Kidney epithelial cell (primary cell): ENCODE measurements around the gene LRP2BP. TPM values are rescaled to one million over a fixed set of nuclear protein-coding genes. Genes with fewer than 3 reads are reported as not detected.
"Not testable (repeated sequence)": the region's sequence is repeated elsewhere in the genome, so short reads cannot be mapped to it uniquely, and the experiment has no call there.

Experiments
- DNase-seq: peaks from one replicate; pipeline ENCODE4 v3.0.0-alpha.2; 2010; ENCODE audit warnings: low read depth
- H3K27me3 ChIP-seq: 2 replicates; pipeline ENCODE4 v1.6.0; 2011; ENCODE audit warnings: low read length; ENCODE audit not compliant: control insufficient read depth, insufficient read depth
- H3K36me3 ChIP-seq: 2 replicates; pipeline ENCODE4 v1.5.1; 2011; ENCODE audit warnings: low read length; ENCODE audit not compliant: control insufficient read depth, insufficient read depth
- H3K4me3 ChIP-seq: 2 replicates; pipeline ENCODE4 v1.5.1; 2011; ENCODE audit warnings: low read depth, mild to moderate bottlenecking, control low read depth, low read length
- total RNA-seq: library from RNA; depleted of rRNA; stranded (reverse); fragments of >200 nt; gene quantifications from 2 replicates; pipeline ENCODE4 v1.2.3, GENCODE V29; 2015
- TF ChIP-seq, protein P1 (sequence below): IDR thresholded peaks from 2 replicates; pipeline ENCODE4 v1.5.1; 2011; ENCODE audit warnings: mild to moderate bottlenecking, moderate library complexity, low read length, control low read depth, inconsistent platforms; ENCODE audit not compliant: insufficient read depth, poor library complexity, severe bottlenecking

Gene LRP2BP
- total RNA-seq, 1 donor from 2014 or later = 0.13 TPM

DNA sequence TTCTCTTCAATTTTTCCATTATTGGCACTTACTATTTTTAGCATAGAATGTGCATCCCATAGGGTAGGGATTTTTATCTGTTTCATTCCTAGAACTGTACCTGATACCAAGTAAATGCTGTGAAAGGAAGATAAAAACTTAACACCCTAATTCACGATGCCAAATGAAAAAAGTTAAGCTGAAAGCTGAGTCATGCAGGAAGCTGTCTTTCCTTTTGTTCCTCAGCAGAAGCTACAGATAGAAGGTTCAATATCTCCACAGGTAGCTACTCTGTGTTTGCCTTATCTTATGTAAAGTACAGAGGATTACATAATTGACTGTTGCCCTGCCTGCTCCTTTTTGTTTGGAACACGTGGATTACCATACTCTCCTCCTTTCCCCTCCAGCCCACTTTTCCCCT, 77.0 kb downstream of the LRP2BP start:
- Histone ChIP-seq H3K27me3 (no peaks in the 10 kb centered on the region), H3K4me3 (no peak overlapping the region), H3K36me3 (no peaks in the 10 kb centered on the region)
- TF ChIP-seq, protein P1, sequence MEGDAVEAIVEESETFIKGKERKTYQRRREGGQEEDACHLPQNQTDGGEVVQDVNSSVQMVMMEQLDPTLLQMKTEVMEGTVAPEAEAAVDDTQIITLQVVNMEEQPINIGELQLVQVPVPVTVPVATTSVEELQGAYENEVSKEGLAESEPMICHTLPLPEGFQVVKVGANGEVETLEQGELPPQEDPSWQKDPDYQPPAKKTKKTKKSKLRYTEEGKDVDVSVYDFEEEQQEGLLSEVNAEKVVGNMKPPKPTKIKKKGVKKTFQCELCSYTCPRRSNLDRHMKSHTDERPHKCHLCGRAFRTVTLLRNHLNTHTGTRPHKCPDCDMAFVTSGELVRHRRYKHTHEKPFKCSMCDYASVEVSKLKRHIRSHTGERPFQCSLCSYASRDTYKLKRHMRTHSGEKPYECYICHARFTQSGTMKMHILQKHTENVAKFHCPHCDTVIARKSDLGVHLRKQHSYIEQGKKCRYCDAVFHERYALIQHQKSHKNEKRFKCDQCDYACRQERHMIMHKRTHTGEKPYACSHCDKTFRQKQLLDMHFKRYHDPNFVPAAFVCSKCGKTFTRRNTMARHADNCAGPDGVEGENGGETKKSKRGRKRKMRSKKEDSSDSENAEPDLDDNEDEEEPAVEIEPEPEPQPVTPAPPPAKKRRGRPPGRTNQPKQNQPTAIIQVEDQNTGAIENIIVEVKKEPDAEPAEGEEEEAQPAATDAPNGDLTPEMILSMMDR = no peak
- DNase-seq = no peak

DNA sequence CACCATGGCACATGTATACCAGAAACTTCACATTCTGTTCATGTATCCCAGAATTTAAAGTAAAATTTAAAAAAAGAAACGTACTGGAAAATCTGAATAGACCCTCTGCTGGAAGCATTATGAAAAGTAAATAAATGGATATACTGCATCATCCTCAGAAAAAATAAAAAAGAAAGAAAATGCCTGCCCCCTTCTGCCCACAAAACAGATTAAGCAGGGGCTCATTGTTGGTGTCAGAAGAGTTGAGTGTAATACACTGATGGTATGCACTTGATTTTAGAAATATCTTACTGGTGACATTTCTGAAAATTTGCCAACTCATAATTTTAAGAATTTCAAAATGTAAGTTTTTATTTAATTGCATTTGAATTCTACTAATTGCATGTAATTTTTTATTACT, 77.8 kb downstream of the LRP2BP start:
- TF ChIP-seq, protein P1 = no peak
- no peaks in the 10 kb centered on the region for H3K36me3 ChIP-seq
- no peak for DNase-seq
- no peak overlapping the region for H3K4me3 ChIP-seq
- H3K27me3 ChIP-seq = no peaks in the 10 kb centered on the region

DNA sequence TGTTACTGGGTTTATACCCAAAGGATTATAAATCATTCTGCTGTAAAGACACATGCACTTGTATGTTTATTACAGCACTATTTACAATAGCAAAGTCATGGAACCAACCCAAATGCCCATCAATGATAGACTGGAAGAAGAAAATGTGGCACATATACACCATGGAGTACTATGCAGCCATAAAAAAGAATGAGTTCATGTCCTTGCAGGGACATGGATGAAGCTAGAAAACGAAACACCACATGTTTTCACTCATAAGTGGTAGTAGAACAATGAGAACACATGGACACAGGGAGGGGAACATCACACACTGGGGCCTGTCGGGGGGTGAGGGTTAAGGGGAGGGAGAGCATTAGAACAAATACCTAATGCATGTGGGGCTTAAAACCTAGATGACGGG, 78.3 kb downstream of the LRP2BP start:
- not testable (repeated sequence) for H3K36me3 ChIP-seq, H3K27me3 ChIP-seq, DNase-seq, H3K4me3 ChIP-seq

Other genes starting within 250 kb of the LRP2BP start
- gene CFAP97, start 191.9 kb downstream of the LRP2BP start, total RNA-seq = 31.2 and 32.5 TPM in 2 replicates
- gene SNX25, start 186.3 kb downstream of the LRP2BP start, total RNA-seq = 15.5 and 15.7 TPM in 2 replicates
- 1.7 and 7.3 TPM in 2 replicates for gene ANKRD37, start 917 bp upstream of the LRP2BP start, total RNA-seq
- gene UFSP2, start 30.0 kb upstream of the LRP2BP start, total RNA-seq = 30.3 and 37.9 TPM in 2 replicates
- 0.14 and 0.38 TPM in 2 replicates for gene CCDC110, start 75.8 kb upstream of the LRP2BP start, total RNA-seq
- gene PDLIM3, start 139.6 kb upstream of the LRP2BP start, total RNA-seq = 10.7 and 11.0 TPM in 2 replicates